Measurements from ENCODE around the gene CDIPT.

The CDIPT gene

GRCh38 chr16:29864205-29864604 lies 1.2 kb upstream of the CDIPT start:
- no peak for DNase-seq (ENCODE audit: extremely low spot score, insufficient read length, low read depth)
- no peak for FAIRE-seq

GRCh38 chr16:29863669-29863984 lies 601 bp upstream of the CDIPT start:
- no peak for FAIRE-seq
- no peak for DNase-seq (ENCODE audit: extremely low spot score, insufficient read length, low read depth)

DNA sequence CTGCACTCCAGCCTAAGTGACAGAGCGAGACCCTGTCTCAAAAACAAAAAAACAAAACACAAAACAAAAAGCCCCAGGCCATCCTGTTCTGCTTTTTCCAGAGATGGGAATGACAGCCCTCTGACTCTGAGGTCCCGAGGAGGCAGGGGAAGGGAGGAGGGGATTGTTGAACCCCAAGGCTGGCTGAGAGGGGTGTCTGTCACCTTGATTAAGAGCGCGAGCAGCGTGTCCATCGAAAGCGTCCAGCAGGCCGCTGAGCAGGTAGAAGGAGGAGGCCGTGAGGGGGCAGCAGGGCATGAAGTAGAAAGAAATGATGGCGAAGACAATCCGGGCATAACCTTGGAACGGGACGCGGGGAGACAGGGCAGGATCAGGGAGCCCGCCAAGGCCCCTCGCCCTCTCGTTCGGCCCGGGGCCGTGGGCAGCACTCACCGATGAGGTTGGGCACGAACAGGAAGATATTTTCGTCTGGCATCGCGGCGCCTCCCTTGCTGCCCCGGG lies 593 bp downstream of the CDIPT start:
- DNase-seq (ENCODE audit: extremely low spot score, insufficient read length, low read depth) (no peak), FAIRE-seq (no peak)

GRCh38 chr16:29860218-29860617 lies 2.8 kb downstream of the CDIPT start:
- no peak for FAIRE-seq
- DNase-seq (ENCODE audit: extremely low spot score, insufficient read length, low read depth) = no peak

- DNase-seq (ENCODE audit: extremely low spot score, insufficient read length, low read depth) = no peak
- FAIRE-seq = no peak
These were observed 4.1 kb downstream of the CDIPT start for GRCh38 chr16:29858974-29859373.

DNA sequence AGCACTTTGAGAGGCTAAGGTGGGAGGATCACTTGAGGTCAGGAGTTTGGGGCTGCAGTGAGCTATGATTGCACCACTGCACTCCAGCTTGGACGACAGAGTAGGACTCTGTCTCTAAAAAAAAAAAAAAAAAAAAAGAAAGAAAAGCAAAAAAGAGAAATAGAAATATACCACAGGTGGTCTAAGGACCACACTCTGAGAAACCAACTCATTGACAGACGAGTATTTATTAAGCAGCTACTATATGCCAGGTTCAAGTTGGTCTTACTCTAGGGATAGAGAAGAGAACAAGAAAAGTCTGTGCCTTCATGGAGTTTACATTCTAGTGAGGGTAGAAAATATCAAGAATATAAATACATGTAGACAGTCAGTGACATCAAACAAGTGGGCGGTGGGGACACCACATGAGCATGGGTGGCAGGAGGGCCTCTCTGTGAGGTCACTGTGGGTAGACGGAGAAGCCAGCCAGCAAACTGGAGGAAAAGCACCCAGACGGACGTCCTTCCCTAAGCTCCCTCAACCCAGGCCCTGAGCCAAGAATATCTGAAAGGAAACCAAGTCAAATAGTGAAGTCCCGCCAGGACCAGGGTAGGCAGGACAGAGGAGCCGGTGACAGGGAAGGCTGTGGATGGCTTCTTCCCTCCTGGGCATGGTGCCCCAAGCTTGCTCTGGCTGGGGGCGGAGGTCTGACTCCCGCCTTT lies 4.7 kb downstream of the CDIPT start:
- FAIRE-seq (no peak), DNase-seq (ENCODE audit: extremely low spot score, insufficient read length, low read depth) (no peak)

DNA sequence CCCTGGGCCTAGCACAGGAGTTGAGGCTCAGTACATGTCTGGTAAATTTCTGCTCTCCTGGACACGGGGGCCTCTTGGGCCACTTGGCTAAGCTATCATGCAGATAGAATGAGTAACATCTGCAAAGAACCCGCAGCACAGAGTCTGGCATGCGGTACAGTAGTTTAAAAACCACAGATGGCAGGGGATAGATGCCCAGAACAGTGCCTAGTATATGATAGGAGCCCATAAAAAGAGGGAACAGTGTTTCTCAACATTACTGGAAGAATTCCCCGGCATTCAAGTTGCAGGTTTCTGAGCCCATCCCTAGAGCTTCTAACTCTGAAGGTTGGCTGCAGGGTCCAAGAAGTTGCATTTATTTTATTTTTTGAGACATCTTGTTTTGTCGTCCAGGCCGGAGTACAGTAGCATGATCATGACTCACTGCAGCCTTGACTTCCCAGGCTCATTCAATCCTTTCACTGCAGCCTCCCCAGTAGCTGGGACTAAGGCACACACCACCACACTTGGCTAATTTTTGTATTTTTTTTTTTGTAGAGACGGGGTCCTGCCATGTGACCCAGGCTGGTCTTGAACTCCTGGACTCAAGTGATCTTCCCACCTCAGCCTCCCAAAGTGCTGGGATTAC lies 5.8 kb downstream of the CDIPT start:
- FAIRE-seq = no peak
- DNase-seq (ENCODE audit: extremely low spot score, insufficient read length, low read depth) = no peak

DNA sequence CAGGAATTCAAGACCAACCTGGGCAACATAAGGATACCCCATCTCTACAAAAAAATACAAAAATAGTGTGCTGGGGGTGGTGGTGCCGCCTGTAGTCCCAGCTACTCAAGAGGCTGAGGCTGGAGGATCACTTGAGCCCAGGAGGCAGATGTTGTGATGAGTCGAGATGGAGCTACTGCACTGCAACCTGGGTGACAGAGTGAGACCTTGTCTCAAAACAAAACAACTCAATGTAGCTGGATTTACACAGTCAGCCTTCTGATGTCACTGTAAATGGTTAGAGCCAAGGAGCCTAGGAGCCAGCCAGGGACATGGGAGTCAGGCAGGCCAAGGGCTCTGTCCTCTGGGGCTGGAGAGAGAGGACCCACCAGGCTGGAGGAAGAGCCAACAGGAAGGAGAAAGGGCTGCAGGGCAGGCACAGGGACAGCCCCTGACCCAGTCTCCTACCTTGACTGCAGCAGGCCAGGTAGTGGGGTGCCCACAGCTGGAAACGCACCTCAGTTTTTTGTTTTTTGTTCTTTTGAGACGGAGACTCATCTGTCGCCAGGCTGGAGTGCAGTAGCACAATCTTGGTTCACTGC lies 8.4 kb downstream of the CDIPT start:
- FAIRE-seq = no peak
- DNase-seq (ENCODE audit: extremely low spot score, insufficient read length, low read depth) = no peak

- DNase-seq (ENCODE audit: extremely low spot score, insufficient read length, low read depth) = no peak
These were observed 10.4 kb downstream of the CDIPT start for GRCh38 chr16:29852654-29853053.

GRCh38 chr16:29850998-29851397 lies 12.0 kb downstream of the CDIPT start:
- FAIRE-seq = no peak
- DNase-seq (ENCODE audit: extremely low spot score, insufficient read length, low read depth) = no peak

More at GRCh38 chr16:29852654-29853053, 10.4 kb downstream of the CDIPT start:
- no peak for FAIRE-seq

DNA sequence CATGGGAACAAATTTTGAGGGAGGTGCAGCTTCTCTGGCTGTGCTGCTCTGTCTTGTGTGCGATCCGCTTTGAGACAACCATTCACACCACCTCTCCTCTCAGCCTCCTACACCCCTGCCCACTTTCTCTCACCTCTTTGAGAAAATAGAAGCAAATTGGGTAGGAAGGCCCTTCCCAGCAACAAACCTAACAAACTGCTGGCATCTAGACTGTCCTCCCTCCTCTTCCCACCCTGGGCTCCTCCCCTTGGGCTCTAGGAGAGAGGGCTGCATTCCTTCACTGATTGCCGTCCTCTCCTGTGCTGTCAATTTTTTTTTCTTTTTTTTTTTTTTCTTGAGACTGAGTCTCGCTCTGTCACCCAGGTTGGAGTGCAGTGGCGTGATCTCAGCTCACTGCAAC lies 13.5 kb downstream of the CDIPT start:
- DNase-seq (ENCODE audit: extremely low spot score, insufficient read length, low read depth) = no peak
- FAIRE-seq = no peak

- FAIRE-seq (peak; percentile 73), DNase-seq (ENCODE audit: extremely low spot score, insufficient read length, low read depth) (peak; percentile 57)
These were observed 14.4 kb downstream of the CDIPT start for GRCh38 chr16:29848420-29849297.

GRCh38 chr16:29845656-29846055 lies 17.4 kb downstream of the CDIPT start:
- FAIRE-seq (no peak), DNase-seq (ENCODE audit: extremely low spot score, insufficient read length, low read depth) (no peak)

DNA sequence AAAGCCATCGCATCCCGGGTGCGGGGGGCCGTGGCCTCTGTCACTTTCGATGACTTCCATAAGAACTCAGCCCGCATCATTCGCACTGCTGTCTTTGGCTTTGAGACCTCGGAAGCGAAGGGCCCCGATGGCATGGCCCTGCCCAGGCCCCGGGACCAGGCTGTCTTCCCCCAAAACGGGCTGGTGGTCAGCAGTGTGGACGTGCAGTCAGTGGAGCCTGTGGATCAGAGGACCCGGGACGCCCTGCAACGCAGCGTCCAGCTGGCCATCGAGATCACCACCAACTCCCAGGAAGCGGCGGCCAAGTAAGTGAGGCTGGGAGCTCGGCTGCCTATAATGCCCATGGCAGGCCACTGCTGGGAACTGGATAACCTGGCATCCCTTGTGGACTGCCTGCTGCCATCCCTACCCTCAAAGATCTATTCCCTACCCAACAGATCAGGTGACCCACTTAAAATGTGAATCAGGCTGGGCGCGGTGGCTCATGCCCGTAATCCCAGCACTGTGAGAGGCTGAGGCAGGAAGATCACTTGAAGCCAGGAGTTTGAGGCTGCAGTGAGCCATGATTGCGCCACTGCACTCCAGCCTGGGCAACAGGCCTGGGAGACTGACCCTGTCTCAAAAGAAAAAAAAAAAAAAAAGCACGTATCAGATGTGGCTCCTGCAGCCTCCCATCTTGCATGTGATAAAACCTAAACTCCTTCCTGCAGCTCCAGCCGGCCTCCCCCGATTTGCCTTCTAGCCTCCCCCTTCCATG lies 18.3 kb downstream of the CDIPT start:
- DNase-seq (ENCODE audit: extremely low spot score, insufficient read length, low read depth) (no peak), FAIRE-seq (no peak)

DNA sequence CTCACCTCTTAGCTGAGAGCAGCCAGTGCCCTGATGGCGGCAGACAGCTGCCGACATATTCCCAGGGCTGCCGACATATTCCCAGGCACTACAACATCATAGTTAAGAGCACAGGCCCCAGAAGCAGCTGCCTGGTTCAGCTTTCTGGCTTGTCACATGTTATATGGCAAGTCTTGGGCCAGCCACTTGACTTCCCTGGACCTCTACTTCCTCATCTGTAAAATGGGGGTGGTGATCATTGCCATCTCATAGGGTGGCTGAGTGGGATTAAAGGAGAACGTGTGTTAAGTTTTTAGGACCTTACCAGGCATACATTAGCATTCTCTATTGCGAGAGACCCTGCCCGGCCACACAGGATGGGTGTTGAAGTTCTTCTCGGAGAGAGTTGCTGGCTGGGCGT lies 19.1 kb downstream of the CDIPT start:
- DNase-seq (ENCODE audit: extremely low spot score, insufficient read length, low read depth) (no peak), FAIRE-seq (no peak)

- FAIRE-seq = no peak
- no peak for DNase-seq (ENCODE audit: extremely low spot score, insufficient read length, low read depth)
These were observed 20.2 kb downstream of the CDIPT start for GRCh38 chr16:29842732-29843346.

DNA sequence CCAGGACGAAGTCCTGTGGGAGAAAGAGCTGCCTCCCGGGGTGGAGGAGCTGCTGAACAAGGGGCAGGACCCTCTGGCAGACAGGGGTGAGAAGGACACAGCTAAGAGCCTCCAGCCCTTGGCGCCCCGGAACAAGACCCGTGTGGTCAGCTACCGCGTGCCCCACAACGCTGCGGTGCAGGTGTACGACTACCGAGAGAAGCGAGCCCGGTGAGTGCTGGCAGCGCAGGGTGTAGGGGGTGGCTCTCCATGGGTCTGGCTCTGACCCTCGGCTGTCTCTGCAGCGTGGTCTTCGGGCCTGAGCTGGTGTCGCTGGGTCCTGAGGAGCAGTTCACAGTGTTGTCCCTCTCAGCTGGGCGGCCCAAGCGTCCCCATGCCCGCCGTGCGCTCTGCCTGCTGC lies 21.4 kb downstream of the CDIPT start:
- DNase-seq (ENCODE audit: extremely low spot score, insufficient read length, low read depth) = no peak
- no peak for FAIRE-seq

DNA sequence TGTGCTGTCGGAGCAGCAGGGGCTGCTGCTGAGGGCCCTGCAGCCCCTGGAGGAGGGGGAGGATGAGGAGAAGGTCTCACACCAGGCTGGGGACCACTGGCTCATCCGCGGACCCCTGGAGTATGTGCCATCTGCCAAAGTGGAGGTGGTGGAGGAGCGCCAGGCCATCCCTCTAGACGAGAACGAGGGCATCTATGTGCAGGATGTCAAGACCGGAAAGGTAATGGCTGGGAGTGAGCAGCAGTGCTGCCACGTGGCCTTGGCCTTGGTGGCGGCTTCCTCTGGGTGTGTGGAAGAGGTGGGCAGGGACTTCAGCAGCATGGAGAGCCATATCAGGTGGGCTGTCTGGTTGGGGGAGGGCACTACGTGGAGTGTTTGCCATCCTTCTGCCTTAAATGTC lies 22.8 kb downstream of the CDIPT start:
- FAIRE-seq (no peak), DNase-seq (ENCODE audit: extremely low spot score, insufficient read length, low read depth) (no peak)

GRCh38 chr16:29839822-29840221 lies 23.2 kb downstream of the CDIPT start:
- no peak for DNase-seq (ENCODE audit: extremely low spot score, insufficient read length, low read depth)
- no peak for FAIRE-seq

DNA sequence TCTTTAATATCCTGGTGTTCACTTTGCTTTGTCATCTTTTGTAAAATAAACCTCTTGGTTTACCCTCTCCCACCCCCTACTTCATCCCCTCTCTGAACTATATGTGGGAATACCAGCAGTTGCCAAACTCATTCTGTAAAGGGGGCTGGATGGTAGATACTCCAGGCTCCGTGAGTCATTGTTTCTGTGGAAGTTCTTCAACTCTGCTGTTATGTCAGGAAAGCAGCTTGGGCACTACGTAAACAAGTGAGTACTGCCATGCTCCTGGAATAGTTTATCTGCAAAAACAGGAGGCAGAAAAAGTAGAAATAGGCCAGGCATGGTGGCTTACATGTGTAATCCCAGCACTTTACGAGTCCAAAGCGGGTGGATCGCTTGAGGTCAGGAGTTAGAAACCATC lies 25.2 kb downstream of the CDIPT start:
- DNase-seq (ENCODE audit: extremely low spot score, insufficient read length, low read depth) (no peak), FAIRE-seq (no peak)

All from GM18507 (cell line).